ENCODE measurements around the gene F7.
"Not testable (repeated sequence)": the region's sequence is repeated elsewhere in the genome, so short reads cannot be mapped to it uniquely, and the experiment has no call there.

The F7 gene

DNA sequence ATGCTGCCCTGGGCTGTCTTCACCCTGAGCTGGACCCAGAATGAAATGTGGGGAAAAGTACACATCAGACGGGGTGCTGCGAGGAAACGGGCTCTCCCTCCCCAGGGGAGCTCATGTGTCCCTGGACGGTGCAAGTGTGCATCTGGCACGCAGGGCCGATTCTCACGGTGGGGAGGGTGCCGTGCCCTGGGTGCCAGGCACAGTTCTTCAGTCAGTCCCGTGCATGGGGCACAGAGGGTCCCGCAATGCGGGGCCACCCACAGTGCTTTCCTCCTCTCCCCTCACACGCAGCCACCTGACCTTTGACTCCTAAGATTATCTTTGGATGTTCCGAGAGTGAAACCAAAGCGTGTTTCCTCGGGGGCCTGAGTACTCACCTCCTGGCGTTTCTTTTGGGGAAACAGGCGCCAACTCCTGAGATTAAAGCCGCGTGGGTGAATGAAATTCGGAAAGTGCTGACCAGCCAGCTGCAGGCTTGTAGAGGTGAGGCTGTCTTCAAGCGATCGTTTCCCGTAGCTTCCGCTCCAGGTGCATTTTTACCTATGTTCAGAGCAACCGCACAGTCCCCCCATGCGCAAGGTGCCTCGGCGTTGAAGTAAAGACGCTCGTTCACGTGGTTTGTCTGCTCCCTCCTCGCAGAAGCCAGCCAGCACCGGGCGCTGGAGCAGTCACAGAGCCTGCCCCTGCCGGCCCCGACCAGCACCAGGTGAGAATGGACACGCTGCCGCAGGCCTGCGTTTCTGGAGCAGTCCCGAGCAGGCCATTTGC is 17.5 kb upstream of the F7 start:
- no peak for DNase-seq

DNA sequence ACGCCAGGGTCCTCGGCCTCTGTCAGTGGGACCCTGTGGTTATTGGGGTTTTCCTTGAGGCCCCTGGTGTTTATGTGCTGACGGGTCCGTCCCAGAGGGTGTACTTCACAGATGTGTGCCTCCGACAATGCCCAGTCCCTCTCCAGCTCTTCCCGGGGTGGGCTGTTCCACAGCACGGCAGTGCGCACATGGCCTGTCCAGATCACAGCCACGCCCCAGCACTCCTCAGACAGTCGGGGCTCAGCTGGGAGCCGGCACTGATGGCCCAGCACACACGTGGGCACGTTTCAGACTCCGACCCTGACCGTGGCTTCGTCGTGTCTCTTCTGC is 16.9 kb upstream of the F7 start:
- no peak for DNase-seq

GRCh38 chr13:113089693-113090414 is 15.7 kb upstream of the F7 start:
- no peak for DNase-seq

GRCh38 chr13:113090415-113090770 is 15.2 kb upstream of the F7 start:
- DNase-seq: no peak

- no peak for DNase-seq
These were observed 14.8 kb upstream of the F7 start for GRCh38 chr13:113090806-113091205.

- DNase-seq: no peak
These were observed 14.3 kb upstream of the F7 start for GRCh38 chr13:113091211-113091771.

DNA sequence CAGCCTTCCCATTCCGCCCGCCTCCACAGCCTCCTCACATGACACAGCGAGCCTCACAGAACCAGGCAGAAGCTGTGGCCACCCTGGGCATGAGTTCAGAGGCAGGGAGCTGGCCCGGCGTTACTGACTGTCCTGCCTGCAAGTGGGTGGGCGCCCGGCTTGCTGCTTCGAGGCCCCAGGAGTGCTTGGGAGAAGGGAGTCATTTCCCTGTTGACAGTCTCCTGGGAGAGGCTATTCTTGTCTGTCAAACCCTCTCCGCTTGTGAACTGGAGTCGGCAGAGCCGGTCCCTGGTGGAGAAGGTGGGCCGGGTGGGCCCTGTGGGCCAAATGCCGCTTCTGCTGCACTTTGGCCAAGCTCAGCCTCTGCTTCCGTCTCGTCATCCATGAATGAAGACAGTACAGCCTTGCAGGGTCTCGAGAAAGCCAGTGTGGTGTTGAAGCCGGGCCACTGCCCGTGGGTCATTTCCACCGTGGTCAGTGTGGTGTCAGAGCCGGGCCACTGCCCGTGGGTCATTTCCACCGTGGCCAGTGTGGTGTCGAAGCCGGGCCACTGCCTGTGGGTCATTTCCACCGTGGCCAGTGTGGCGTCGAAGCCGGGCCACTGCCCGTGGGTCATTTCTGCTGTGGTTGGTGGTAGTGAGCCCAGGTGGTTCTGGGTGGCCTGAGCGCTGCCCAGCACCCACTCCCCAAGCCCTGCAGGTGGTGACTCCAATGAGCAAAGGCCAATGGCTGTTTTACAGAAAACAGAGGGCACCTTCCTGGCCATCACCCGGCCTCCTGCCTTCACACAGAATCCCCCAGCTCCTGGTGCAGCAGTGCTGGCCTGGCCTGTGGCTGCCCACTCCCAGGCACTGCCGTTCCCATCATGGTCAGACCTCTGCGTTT is 13.5 kb upstream of the F7 start:
- no peak for DNase-seq

DNA sequence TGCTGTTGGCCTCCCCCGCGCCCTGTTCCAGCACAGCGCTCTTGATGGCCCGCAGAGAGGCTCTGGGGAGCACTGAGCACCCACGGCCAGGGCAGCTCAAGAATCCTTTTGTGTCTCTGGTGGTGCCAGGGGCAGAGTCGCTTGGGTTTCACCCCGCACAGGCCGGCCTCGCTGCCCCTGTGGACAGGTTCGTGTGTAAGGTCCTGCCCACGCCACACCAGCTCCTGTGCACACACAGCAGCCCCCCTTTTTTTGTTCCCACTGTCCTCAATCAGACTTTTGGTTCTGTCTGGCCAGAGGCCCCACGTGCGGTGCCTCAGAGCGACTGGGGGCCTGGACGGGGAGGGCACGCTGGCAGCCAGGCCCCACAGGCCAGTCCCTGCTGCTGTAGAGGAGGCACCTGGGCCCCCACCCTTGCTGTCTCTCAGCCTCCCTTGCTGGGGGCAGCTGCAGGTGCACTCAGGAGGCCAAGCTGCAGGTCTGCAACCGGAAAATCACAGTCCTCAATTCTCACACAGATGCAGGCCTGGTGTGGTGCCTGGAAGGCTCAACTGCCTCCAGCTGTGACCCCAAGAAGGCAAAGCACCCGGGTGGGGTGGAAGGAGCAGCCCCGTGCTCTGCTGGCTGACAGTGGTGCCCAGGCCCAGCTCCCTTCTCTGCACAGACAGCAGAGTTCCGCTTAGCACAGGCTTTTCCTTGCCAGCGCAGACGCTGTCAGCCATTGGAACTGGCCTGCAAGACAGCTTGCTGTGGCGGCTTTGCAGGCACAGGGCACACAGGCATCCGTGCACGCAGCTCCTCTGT is 12.6 kb upstream of the F7 start:
- no peak for DNase-seq

- DNase-seq: no peak
These were observed 11.8 kb upstream of the F7 start for GRCh38 chr13:113093580-113094409.

GRCh38 chr13:113094410-113094800 is 11.2 kb upstream of the F7 start:
- DNase-seq: no peak

DNA sequence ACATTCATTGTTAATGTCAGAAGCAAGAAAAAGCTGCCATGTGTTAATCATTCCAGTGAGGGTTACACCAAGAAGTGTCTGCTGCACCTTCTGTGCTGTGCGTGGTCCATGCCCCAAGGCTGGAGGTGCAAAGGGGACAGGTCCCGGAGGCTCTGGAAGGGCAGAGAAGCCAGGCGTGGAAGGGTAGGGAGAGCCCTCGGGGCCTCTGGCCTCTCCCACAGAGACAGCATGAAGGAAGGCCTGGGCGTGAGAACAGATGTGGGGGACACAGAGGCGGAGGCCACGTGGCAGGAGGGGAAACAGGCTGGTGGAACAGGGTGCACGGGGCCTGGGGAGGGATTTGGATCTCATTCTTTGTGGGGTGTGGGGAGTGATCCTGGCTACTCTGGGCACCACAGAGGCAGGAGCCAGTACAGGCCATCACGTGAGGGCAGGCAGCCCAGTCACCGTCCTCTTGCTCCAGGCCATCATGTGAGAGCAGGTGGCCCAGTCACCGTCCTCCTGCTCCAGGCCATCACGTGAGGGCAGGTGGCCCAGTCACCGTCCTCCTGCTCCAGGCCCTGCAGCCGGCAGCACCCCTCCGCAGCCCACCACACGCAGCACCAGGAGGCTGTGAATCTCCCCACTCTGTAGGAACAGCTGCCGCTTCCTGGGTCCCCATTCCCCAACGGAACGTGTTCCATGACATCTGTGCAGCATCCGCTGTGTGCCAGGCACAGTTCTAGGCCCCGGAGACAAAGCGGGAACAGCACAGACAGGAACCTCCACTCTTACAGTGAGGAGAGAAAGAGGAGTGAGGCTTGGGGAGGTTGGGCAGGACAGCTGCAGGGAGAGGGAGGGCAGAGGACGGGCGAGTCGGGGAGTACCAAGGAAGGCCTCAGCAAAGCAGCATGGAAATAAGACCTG is 10.2 kb upstream of the F7 start:
- no peak for DNase-seq

DNA sequence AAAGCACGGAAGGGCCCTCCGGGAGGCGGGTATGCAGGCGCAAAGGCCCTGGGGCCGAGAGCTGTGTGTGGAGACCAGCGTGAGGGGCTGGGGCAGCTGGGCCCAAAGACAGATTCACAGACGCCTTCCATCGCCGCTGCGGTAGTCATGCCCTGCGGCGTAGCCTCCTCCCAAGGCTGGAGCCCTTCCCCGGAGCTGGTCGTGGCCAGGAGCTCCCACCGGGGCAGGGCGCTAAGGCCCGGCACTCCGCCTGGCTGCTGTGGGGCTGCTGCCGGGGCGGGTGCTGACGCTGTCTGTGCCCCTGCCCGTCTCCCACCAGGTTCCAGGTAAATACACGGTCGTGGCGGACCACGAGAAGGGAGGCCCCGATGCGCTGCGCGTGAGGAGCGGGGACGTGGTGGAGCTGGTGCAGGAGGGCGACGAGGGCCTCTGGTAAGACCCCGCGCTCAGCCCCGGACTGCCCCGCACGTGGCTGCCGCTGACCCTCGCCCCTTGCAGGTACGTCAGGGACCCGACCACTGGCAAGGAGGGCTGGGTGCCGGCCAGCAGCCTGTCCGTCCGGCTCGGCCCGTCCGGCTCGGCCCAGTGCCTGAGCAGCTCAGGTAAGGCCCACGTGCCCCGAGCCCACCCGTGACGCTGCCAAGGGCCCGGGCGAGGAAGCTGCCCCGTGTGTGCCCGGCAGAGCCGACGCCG is 9.4 kb upstream of the F7 start:
- no peak for DNase-seq

DNA sequence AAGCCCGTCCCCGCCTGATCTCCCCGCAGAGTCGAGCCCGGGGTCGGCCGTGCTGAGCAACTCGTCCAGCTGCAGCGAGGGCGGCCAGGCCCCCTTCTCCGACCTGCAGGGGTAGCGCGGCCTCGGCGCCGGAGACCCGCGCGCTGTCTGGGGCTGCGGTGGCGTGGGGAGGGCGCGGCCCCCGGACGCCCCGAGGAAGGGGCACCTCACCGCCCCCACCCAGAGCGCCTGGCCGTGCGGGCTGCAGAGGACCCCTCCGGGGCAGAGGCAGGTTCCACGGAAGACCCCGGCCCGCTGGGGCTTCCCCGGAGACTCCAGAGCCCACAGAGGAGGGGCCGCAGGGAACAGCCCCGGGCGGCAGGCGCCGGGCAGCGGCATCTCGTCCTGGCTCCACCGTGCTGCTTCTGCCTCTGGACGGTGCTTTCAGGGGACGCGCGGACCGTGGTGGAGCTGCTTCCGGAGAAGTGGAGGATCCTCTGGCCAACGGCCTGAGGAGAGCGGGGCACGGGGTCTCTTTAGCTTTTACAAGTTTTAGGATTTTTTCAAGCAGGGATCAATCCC is 8.8 kb upstream of the F7 start:
- DNase-seq: no peak

GRCh38 chr13:113097651-113098050 is 7.9 kb upstream of the F7 start:
- no peak for DNase-seq

GRCh38 chr13:113098162-113098732 is 7.3 kb upstream of the F7 start:
- DNase-seq: no peak

DNA sequence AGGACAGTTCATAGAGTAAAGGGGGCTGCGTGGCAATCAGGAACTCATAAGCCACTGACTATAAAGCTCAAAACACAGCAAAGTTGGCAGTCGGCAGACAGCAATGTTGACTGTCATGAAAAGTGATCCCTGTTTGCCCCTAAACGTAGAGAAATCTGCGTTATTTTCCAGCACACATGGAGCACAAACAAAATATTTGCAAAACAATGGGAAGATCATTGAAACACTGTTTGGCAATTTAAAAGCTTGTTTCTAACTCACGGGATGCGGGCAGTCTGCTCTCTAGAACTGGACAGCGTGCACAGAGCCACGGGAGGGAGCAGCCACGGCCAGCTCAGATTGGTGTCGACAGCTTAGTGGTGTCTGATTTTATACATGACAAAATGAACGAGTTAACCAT is 6.4 kb upstream of the F7 start:
- no peak for DNase-seq

DNA sequence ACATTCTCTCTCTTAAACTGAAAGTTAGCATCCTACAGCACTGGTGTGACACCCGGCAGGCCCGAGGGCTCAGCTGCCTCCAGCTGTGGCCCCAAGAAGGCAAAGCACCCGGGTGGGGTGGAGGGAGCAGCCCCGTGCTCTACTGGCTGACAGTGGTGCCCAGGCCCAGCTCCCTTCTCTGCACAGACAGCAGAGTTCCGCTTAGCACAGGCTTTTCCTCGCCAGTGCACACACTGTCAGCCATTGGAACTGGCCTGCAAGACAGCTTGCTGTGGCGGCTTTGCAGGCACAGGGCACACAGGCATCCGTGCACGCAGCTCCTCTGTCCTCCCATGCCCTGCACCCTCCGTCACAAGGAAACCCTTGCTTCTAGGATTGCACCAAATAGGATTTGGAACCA is 3.3 kb upstream of the F7 start:
- not testable (repeated sequence) for DNase-seq

GRCh38 chr13:113102727-113103126 is 2.9 kb upstream of the F7 start:
- DNase-seq: no peak

DNA sequence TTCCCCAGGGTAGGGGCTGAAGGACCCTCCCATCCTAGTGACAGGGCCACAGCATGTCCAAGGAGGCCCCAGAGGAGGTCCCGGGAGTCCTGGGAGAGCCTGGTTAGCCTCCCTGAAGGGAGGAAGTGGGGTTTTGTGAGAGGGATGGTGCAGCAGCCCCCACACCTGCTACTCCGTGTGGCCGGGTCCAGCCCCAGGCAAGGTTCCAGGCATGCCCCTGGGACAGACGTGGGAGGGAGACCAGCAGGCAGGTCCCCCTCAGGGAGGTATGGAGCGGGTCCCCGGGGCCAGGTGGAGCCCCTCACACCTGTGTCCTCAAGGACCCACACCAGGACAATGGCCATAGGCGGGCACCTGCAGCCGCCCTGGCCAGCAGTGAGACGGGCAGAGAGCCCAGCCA is 1.9 kb upstream of the F7 start:
- no peak for DNase-seq
